Neuronal stem cell (in vitro differentiated cells): ENCODE data around the gene PLN.

Source experiments
- DNase-seq: peaks from one replicate; pipeline ENCODE4 v3.0.0-alpha.2; 2013; ENCODE audit warnings: low spot score
- H2AFZ ChIP-seq: one replicate; pipeline ENCODE4 v1.6.1; 2013; ENCODE audit warnings: mild to moderate bottlenecking, low read length, inconsistent platforms
- H2AK5ac ChIP-seq: 2 replicates; pipeline ENCODE4 v1.6.1; 2013; ENCODE audit warnings: low read depth, mild to moderate bottlenecking, inconsistent platforms, low read length, moderate library complexity, mixed read lengths
- H2BK120ac ChIP-seq: 2 replicates; pipeline ENCODE4 v1.6.1; 2013; ENCODE audit warnings: low read depth, mild to moderate bottlenecking, inconsistent platforms, low read length, moderate library complexity, mixed read lengths
- H2BK12ac ChIP-seq: one replicate; pipeline ENCODE4 v1.6.1; 2013; ENCODE audit warnings: low read length, inconsistent platforms
- H2BK15ac ChIP-seq: 2 replicates; pipeline ENCODE4 v1.6.1; 2013; ENCODE audit warnings: mild to moderate bottlenecking, low read length, inconsistent platforms, mixed read lengths
- H2BK5ac ChIP-seq: one replicate; pipeline ENCODE4 v1.6.1; 2013; ENCODE audit warnings: inconsistent platforms, mild to moderate bottlenecking, low read length, moderate library complexity
- H3K14ac ChIP-seq: one replicate; pipeline ENCODE4 v1.6.1; 2013; ENCODE audit warnings: low read length, inconsistent platforms
- H3K18ac ChIP-seq: 2 replicates; pipeline ENCODE4 v1.6.1; 2013; ENCODE audit warnings: low read length, inconsistent platforms
- H3K23ac ChIP-seq: 2 replicates; pipeline ENCODE4 v1.6.1; 2013; ENCODE audit warnings: low read depth, mild to moderate bottlenecking, mixed read lengths, low read length, inconsistent platforms; ENCODE audit not compliant: poor library complexity
- H3K27ac ChIP-seq: replicated peaks from 3 replicates; pipeline ENCODE4 v1.5.1; 2013; ENCODE audit warnings: low read length, inconsistent platforms
- H3K27me3 ChIP-seq, 3 experiments: 2 replicates each; pipeline ENCODE4 v1.6.1; 2013; ENCODE audit warnings: low read length in 3 of 3, mild to moderate bottlenecking in 2 of 3, inconsistent platforms in 1 of 3, low read depth in 1 of 3, mixed read lengths in 1 of 3, moderate library complexity in 1 of 3; ENCODE audit not compliant: control insufficient read depth in 3 of 3, insufficient read depth in 3 of 3
- H3K36me3 ChIP-seq, 2 donors: replicated peaks in 1 of 2; 2 replicates each; pipeline ENCODE4 v1.6.1; 2013; ENCODE audit warnings: low read length in 2 of 2; ENCODE audit not compliant: control insufficient read depth in 2 of 2, insufficient read depth in 2 of 2
- H3K4ac ChIP-seq: 2 replicates; pipeline ENCODE4 v1.6.1; 2013; ENCODE audit warnings: inconsistent platforms, mild to moderate bottlenecking, low read length, moderate library complexity
- H3K4me1 ChIP-seq, 2 donors: 1 replicate in 1 of 2; 2 replicates in 1 of 2; pipeline ENCODE4 v1.6.1; 2013; ENCODE audit warnings: low read length in 2 of 2, low read depth in 1 of 2; ENCODE audit not compliant: control insufficient read depth in 2 of 2, insufficient read depth in 1 of 2
- H3K4me2 ChIP-seq: one replicate; pipeline ENCODE4 v1.6.1; 2013; ENCODE audit warnings: mild to moderate bottlenecking, low read length, inconsistent platforms; ENCODE audit not compliant: insufficient read depth, poor library complexity, severe bottlenecking
- H3K4me3 ChIP-seq, 2 donors: 2 replicates each; pipeline ENCODE4 v1.5.1; 2013; ENCODE audit warnings: low read length in 2 of 2, mild to moderate bottlenecking in 2 of 2, inconsistent platforms in 1 of 2, moderate library complexity in 1 of 2
- H3K79me1 ChIP-seq: one replicate; pipeline ENCODE4 v1.6.1; 2013; ENCODE audit warnings: low read depth, mild to moderate bottlenecking, inconsistent platforms, low read length, moderate library complexity
- H3K9ac ChIP-seq: one replicate; pipeline ENCODE4 v1.6.1; 2013; ENCODE audit warnings: mild to moderate bottlenecking, low read depth, low read length, inconsistent platforms; ENCODE audit not compliant: poor library complexity
- H3K9me3 ChIP-seq, 2 donors: replicated peaks in 1 of 2; 2 replicates each; pipeline versions ENCODE3 to v1.6.1; 2013; ENCODE audit warnings: low read length in 2 of 2, mild to moderate bottlenecking in 2 of 2, inconsistent platforms in 1 of 2, low read depth in 1 of 2, mixed read lengths in 1 of 2, moderate library complexity in 1 of 2; ENCODE audit not compliant: control insufficient read depth in 2 of 2, insufficient read depth in 1 of 2
- H4K8ac ChIP-seq: one replicate; pipeline ENCODE4 v1.6.1; 2013; ENCODE audit warnings: low read depth, mild to moderate bottlenecking, inconsistent platforms, low read length, moderate library complexity
- H4K91ac ChIP-seq: one replicate; pipeline ENCODE4 v1.6.1; 2013; ENCODE audit warnings: low read length, low read depth, mild to moderate bottlenecking, inconsistent platforms; ENCODE audit not compliant: poor library complexity
- WGBS, 2 donors: extraction: QIAGEN DNeasy Blood & Tissue Kit; methylation state at CpG; one replicate each; pipeline ENCODE4 v1.1.7; 2013; ENCODE audit warnings: missing lambda C conversion rate in 2 of 2, mixed read lengths in 1 of 2; ENCODE audit not compliant: insufficient read length in 2 of 2, insufficient replicate concordance in 1 of 2; ENCODE audit errors: extremely low coverage in 2 of 2; 5-methylcytosine and 5-hydroxymethylcytosine counted together

PLN gene

GRCh38 chr6:118569498-118569897 is 21.4 kb downstream of the PLN start:
- no peak overlapping the region for H4K8ac ChIP-seq
- no peak overlapping the region for H2BK5ac ChIP-seq
- H3K9ac ChIP-seq: no peak overlapping the region
- DNase-seq: no peak
- no peak overlapping the region for H4K91ac ChIP-seq
- no peak overlapping the region for H3K4me3 ChIP-seq
- no peak overlapping the region for H3K4ac ChIP-seq
- no peak overlapping the region for H3K23ac ChIP-seq
- H3K79me1 ChIP-seq: no peaks in the 10 kb centered on the region
- no peak overlapping the region for H3K14ac ChIP-seq
- peaks cover 0 to 13% of the 10 kb centered on the region in 2 donors for H3K36me3 ChIP-seq
- H2AFZ ChIP-seq: no peak overlapping the region
- H2BK120ac ChIP-seq: no peak overlapping the region
- peaks cover 6 to 19% of the 10 kb centered on the region in 2 donors for H3K9me3 ChIP-seq
- H3K4me2 ChIP-seq: no peak overlapping the region
- H2BK12ac ChIP-seq: no peak overlapping the region
- no peak overlapping the region for H2AK5ac ChIP-seq
- H2BK15ac ChIP-seq: no peak overlapping the region
- no peaks in the 10 kb centered on the region for H3K4me1 ChIP-seq
- H3K27ac ChIP-seq: no peak overlapping the region
- WGBS, 2 donors: no CpG with 5 or more reads among the region's 1 CpG
- H3K27me3 ChIP-seq: no peaks in the 10 kb centered on the region
- H3K18ac ChIP-seq: no peak overlapping the region

GRCh38 chr6:118571121-118571520 is 23.0 kb downstream of the PLN start:
- H4K8ac ChIP-seq: no peak overlapping the region
- no peaks in the 10 kb centered on the region for H3K79me1 ChIP-seq
- H3K9me3 ChIP-seq: peaks cover 9 to 35% of the 10 kb centered on the region in 2 donors
- no peak overlapping the region for H3K23ac ChIP-seq
- no peak overlapping the region for H2BK5ac ChIP-seq
- H3K18ac ChIP-seq: no peak overlapping the region
- H2AFZ ChIP-seq: no peak overlapping the region
- H3K27me3 ChIP-seq: no peaks in the 10 kb centered on the region
- H2BK120ac ChIP-seq: no peak overlapping the region
- WGBS, 2 donors: no CpG with 5 or more reads among the region's 2 CpGs
- no peak overlapping the region for H2AK5ac ChIP-seq
- no peak for DNase-seq
- H3K4me2 ChIP-seq: no peak overlapping the region
- no peaks in the 10 kb centered on the region for H3K4me1 ChIP-seq
- H3K9ac ChIP-seq: no peak overlapping the region
- no peak overlapping the region for H3K14ac ChIP-seq
- H2BK12ac ChIP-seq: no peak overlapping the region
- no peak overlapping the region for H3K4ac ChIP-seq
- H3K27ac ChIP-seq: no peak overlapping the region
- H3K4me3 ChIP-seq: no peak overlapping the region
- no peak overlapping the region for H4K91ac ChIP-seq
- no peak overlapping the region for H2BK15ac ChIP-seq
- H3K36me3 ChIP-seq: no peaks in the 10 kb centered on the region

- H2BK120ac ChIP-seq: no peak overlapping the region
- no peak overlapping the region for H3K4me3 ChIP-seq
- H4K91ac ChIP-seq: no peak overlapping the region
- no CpG with 5 or more reads among the region's 13 CpGs for WGBS, 2 donors
- no peak overlapping the region for H2BK5ac ChIP-seq
- H3K9ac ChIP-seq: no peak overlapping the region
- H2AFZ ChIP-seq: no peak overlapping the region
- no peak overlapping the region for H3K4ac ChIP-seq
- no peak overlapping the region for H3K18ac ChIP-seq
- no peaks in the 10 kb centered on the region for H3K4me1 ChIP-seq
- no peak overlapping the region for H4K8ac ChIP-seq
- no peak for DNase-seq
- H3K36me3 ChIP-seq: no peaks in the 10 kb centered on the region
- no peak overlapping the region for H3K23ac ChIP-seq
- H2BK12ac ChIP-seq: no peak overlapping the region
- H3K4me2 ChIP-seq: no peak overlapping the region
- H3K14ac ChIP-seq: no peak overlapping the region
- no peak overlapping the region for H2BK15ac ChIP-seq
- H2AK5ac ChIP-seq: no peak overlapping the region
- H3K9me3 ChIP-seq: peaks cover 14 to 47% of the 10 kb centered on the region in 2 donors
- no peaks in the 10 kb centered on the region for H3K27me3 ChIP-seq
- H3K27ac ChIP-seq: no peak overlapping the region
- no peaks in the 10 kb centered on the region for H3K79me1 ChIP-seq
Measured at GRCh38 chr6:118574051-118574865, 26.2 kb downstream of the PLN start.

GRCh38 chr6:118577972-118578371 is 29.9 kb downstream of the PLN start:
- Histone ChIP-seq H3K4ac (no peak overlapping the region), H3K14ac (no peak overlapping the region), H3K9ac (no peak overlapping the region), H3K4me1 (no peaks in the 10 kb centered on the region), H3K27ac (no peak overlapping the region), H4K8ac (no peak overlapping the region), H2AK5ac (no peak overlapping the region), H2BK5ac (no peak overlapping the region), H3K4me3 (no peak overlapping the region), H3K4me2 (no peak overlapping the region), H3K36me3 (no peaks in the 10 kb centered on the region), H3K23ac (no peak overlapping the region), H4K91ac (no peak overlapping the region), H3K18ac (no peak overlapping the region), H2AFZ (no peak overlapping the region), H2BK12ac (no peak overlapping the region), H3K79me1 (no peaks in the 10 kb centered on the region), H3K9me3 (peaks cover 14 to 51% of the 10 kb centered on the region in 2 donors), H2BK15ac (no peak overlapping the region), H2BK120ac (no peak overlapping the region), H3K27me3 (no peaks in the 10 kb centered on the region)
- DNase-seq: no peak
- no CpG with 5 or more reads among the region's 4 CpGs for WGBS, 2 donors
